Measurements from ENCODE around the gene ABCC6. TPM values are rescaled to one million over a fixed set of nuclear protein-coding genes. Genes with fewer than 3 reads are reported as not detected.
"Not testable (repeated sequence)": the region's sequence is repeated elsewhere in the genome, so short reads cannot be mapped to it uniquely, and the experiment has no call there.

The ABCC6 gene
- total RNA-seq, 1 donor: 0.36 TPM

DNA sequence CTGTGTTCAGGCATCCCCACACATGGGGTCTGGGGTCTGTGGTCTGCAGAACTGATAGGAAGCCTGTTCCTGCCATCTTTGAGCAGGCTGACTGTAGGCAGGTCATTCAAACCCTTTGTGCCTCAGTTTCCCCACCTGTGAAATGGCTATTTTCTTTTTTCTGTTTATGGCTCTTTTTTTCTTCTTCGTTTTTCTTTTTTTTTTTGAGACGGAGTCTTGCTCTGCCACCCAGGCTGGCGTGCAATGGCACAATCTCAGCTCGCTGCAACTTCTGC, 72.5 kb downstream of the ABCC6 start:
- no peak for DNase-seq (ENCODE audit: insufficient read length, low spot score, missing footprints)
- Histone ChIP-seq H3K27me3 (ENCODE audit: insufficient read depth, low read length) (no peaks in the 10 kb centered on the region), H4K20me1 (ENCODE audit: insufficient read depth, low read length) (peaks cover 28% of the 10 kb centered on the region), H3K4me1 (ENCODE audit: insufficient read depth, low read length) (no peaks in the 10 kb centered on the region), H3K79me2 (ENCODE audit: insufficient read depth, low read length) (no peaks in the 10 kb centered on the region), H3K4me3 (ENCODE audit: insufficient read depth, low read length) (no peak overlapping the region), H3K9me3 (ENCODE audit: low read depth, low read length) (no peaks in the 10 kb centered on the region), H2AFZ (ENCODE audit: low read length) (no peak overlapping the region), H3K27ac (ENCODE audit: low read depth, low read length) (no peak overlapping the region), H3K36me3 (ENCODE audit: insufficient read depth, low read length) (peaks cover 3% of the 10 kb centered on the region), H3K4me2 (ENCODE audit: insufficient read depth, low read length) (no peak overlapping the region)
- TF ChIP-seq, protein P1, sequence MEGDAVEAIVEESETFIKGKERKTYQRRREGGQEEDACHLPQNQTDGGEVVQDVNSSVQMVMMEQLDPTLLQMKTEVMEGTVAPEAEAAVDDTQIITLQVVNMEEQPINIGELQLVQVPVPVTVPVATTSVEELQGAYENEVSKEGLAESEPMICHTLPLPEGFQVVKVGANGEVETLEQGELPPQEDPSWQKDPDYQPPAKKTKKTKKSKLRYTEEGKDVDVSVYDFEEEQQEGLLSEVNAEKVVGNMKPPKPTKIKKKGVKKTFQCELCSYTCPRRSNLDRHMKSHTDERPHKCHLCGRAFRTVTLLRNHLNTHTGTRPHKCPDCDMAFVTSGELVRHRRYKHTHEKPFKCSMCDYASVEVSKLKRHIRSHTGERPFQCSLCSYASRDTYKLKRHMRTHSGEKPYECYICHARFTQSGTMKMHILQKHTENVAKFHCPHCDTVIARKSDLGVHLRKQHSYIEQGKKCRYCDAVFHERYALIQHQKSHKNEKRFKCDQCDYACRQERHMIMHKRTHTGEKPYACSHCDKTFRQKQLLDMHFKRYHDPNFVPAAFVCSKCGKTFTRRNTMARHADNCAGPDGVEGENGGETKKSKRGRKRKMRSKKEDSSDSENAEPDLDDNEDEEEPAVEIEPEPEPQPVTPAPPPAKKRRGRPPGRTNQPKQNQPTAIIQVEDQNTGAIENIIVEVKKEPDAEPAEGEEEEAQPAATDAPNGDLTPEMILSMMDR (IDR thresholded peaks at IDR 0.05; ENCODE audit: extremely low read depth, low read depth, low read length): no peak

DNA sequence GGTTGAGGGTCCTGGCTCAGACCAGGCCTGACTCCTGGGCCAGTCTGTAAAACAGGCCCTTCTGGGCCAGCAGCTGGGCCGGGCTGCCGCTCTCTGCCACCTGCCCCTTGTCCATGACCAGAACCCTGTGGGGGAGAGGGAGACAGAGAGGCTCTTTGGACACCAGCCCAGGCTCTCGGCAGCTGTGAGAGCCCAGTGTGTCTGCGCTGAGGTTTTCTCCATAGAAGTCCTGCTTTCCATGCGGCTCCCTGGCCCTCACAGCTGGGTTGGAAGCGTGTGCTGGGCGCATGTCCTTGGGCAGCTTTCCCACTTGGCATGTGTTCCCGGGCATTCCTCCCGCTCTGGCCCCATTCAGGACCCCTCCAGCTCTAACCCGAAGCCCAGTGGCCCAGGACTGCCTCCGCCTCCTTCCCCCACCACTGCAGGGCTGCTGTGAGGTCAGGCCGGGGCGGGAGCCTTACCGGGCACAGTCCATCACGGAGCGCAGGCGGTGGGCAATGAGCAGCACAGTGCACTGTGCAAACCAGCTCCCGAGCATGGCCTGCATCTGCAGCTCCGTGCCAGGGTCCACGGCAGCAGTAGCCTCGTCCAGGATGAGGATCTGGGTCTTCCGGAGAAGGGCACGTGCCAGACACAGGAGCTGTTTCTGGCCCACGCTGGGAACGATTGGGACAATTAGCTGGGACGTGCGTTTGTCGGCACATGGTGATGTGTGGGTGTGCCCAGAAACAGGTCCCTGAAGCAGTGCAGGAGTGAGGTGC, 73.0 kb downstream of the ABCC6 start:
- DNase-seq (ENCODE audit: insufficient read length, low spot score, missing footprints): peak; percentile 85
- no peaks in the 10 kb centered on the region for H3K9me3 ChIP-seq (ENCODE audit: low read depth, low read length)
- H3K27me3 ChIP-seq (ENCODE audit: insufficient read depth, low read length): no peaks in the 10 kb centered on the region
- peaks cover 28% of the 10 kb centered on the region for H4K20me1 ChIP-seq (ENCODE audit: insufficient read depth, low read length)
- H3K27ac ChIP-seq (ENCODE audit: low read depth, low read length): no peak overlapping the region
- peaks cover 3% of the 10 kb centered on the region for H3K36me3 ChIP-seq (ENCODE audit: insufficient read depth, low read length)
- H3K4me1 ChIP-seq (ENCODE audit: insufficient read depth, low read length): no peaks in the 10 kb centered on the region
- no peaks in the 10 kb centered on the region for H3K79me2 ChIP-seq (ENCODE audit: insufficient read depth, low read length)
- no peak overlapping the region for H3K4me2 ChIP-seq (ENCODE audit: insufficient read depth, low read length)
- H2AFZ ChIP-seq (ENCODE audit: low read length): no peak overlapping the region
- TF ChIP-seq, protein P1 (IDR thresholded peaks at IDR 0.05; ENCODE audit: extremely low read depth, low read depth, low read length): no peak
- no peak overlapping the region for H3K4me3 ChIP-seq (ENCODE audit: insufficient read depth, low read length)

DNA sequence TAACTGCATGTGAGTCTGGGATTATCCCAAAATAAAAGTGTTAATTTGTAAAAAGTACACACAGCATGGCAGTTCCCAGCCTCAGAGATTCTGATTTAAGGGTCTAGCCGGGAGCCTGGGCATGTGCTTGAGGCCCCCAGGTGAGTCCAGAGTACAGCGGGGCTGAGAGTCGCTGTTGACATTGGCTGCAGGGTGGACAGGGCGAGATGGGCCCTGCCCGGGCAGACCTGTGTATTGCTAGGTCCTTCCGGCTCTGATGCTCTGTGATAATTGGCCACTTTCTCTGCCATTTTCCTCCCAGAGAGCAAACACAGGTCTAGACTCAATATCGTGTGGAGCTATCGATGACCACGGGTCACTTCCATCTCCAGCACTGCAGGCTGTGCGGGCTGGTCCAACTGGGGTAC, 73.6 kb downstream of the ABCC6 start:
- Histone ChIP-seq H3K9me3 (ENCODE audit: low read depth, low read length) (no peaks in the 10 kb centered on the region), H3K4me1 (ENCODE audit: insufficient read depth, low read length) (no peaks in the 10 kb centered on the region), H3K4me2 (ENCODE audit: insufficient read depth, low read length) (no peak overlapping the region), H3K36me3 (ENCODE audit: insufficient read depth, low read length) (peaks cover 7% of the 10 kb centered on the region), H3K79me2 (ENCODE audit: insufficient read depth, low read length) (no peaks in the 10 kb centered on the region), H3K4me3 (ENCODE audit: insufficient read depth, low read length) (no peak overlapping the region), H4K20me1 (ENCODE audit: insufficient read depth, low read length) (peaks cover 31% of the 10 kb centered on the region), H2AFZ (ENCODE audit: low read length) (no peak overlapping the region), H3K27me3 (ENCODE audit: insufficient read depth, low read length) (no peaks in the 10 kb centered on the region), H3K27ac (ENCODE audit: low read depth, low read length) (no peak overlapping the region)
- TF ChIP-seq, protein P1 (IDR thresholded peaks at IDR 0.05; ENCODE audit: extremely low read depth, low read depth, low read length): no peak
- no peak for DNase-seq (ENCODE audit: insufficient read length, low spot score, missing footprints)

DNA sequence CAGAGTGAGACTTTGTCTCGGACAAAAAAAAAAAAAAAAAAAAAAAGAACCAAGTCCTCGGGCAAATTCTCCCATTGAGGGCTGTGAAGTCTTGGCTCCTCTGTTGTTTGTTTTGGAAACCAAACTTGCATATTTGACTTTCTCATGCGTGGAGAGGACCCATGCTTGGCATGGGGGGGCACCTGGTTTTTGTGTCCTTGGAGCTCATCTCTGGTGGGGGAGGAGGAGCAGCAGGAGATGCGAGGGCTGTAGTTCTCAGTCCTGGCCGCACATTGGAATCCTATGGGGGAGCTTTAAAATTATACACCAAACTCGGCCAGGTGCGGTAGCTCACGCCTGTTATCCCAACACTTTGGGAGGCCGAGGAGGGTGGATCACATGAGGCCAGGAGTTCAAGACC, 74.5 kb downstream of the ABCC6 start:
- H4K20me1 ChIP-seq (ENCODE audit: insufficient read depth, low read length): peaks cover 31% of the 10 kb centered on the region

DNA sequence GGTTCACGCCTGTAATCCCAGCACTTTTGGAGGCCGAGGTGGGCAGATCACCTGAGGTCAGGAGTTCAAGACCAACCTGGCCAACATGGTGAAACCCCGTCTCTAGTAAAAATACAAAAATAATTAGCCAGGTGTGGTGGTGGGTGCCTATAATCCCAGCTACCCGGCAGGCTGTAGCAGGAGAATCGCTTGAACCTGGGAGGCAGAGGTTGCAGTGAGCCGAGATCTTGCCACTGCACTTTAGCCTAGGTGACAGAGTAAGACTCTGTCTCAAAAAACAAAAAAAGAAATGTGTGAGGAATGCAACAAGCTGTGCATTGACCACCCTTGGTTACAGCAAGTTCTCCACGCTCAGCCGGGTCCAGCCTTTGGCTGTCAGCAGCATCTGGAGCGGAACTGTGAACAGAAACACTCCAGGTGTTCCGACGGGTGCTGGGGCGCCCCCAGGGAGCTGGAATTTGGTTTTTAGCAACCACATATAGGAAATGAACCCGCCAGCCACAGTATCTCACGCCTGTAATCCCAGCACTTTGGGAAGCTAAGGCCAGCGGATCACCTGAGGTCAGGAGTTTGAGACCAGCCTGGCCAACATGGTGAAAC, 75.2 kb downstream of the ABCC6 start:
- H3K4me2 ChIP-seq (ENCODE audit: insufficient read depth, low read length); H2AFZ ChIP-seq (ENCODE audit: low read length); DNase-seq (ENCODE audit: insufficient read length, low spot score, missing footprints); H3K4me3 ChIP-seq (ENCODE audit: insufficient read depth, low read length); H3K9me3 ChIP-seq (ENCODE audit: low read depth, low read length); H3K4me1 ChIP-seq (ENCODE audit: insufficient read depth, low read length); H3K79me2 ChIP-seq (ENCODE audit: insufficient read depth, low read length); H3K27me3 ChIP-seq (ENCODE audit: insufficient read depth, low read length); H3K27ac ChIP-seq (ENCODE audit: low read depth, low read length): not testable (repeated sequence)
- Histone ChIP-seq H4K20me1 (ENCODE audit: insufficient read depth, low read length) (peaks cover 33% of the 10 kb centered on the region), H3K36me3 (ENCODE audit: insufficient read depth, low read length) (peaks cover 11% of the 10 kb centered on the region)

More for the DNA sequence above, 74.5 kb downstream of the ABCC6 start:
- H3K9me3 ChIP-seq (ENCODE audit: low read depth, low read length): no peaks in the 10 kb centered on the region
- H3K4me3 ChIP-seq (ENCODE audit: insufficient read depth, low read length): no peak overlapping the region
- no peak overlapping the region for H3K27ac ChIP-seq (ENCODE audit: low read depth, low read length)
- H3K27me3 ChIP-seq (ENCODE audit: insufficient read depth, low read length): no peaks in the 10 kb centered on the region
- no peaks in the 10 kb centered on the region for H3K79me2 ChIP-seq (ENCODE audit: insufficient read depth, low read length)
- H3K4me2 ChIP-seq (ENCODE audit: insufficient read depth, low read length): no peak overlapping the region
- H2AFZ ChIP-seq (ENCODE audit: low read length): no peak overlapping the region
- H3K36me3 ChIP-seq (ENCODE audit: insufficient read depth, low read length): peaks cover 7% of the 10 kb centered on the region
- DNase-seq (ENCODE audit: insufficient read length, low spot score, missing footprints): no peak
- TF ChIP-seq, protein P1 (IDR thresholded peaks at IDR 0.05; ENCODE audit: extremely low read depth, low read depth, low read length): no peak
- H3K4me1 ChIP-seq (ENCODE audit: insufficient read depth, low read length): no peaks in the 10 kb centered on the region
